DMS 273 (cell line): Measurements from ENCODE around the gene CRYBG2.
"Not testable (repeated sequence)": the region's sequence is repeated elsewhere in the genome, so short reads cannot be mapped to it uniquely, and the experiment has no call there.

ENCODE experiments used
- DNase-seq: peaks from one replicate; lab custom pipeline; 2025; ENCODE audit not compliant: unreplicated experiment; lab: John Stamatoyannopoulos, UW

Gene CRYBG2

GRCh38 chr1:26353976-26354820 is at the start of gene CRYBG2:
Gene CRYBG2 (minus strand): TSS chr1:26354130. CDS start chr1:26346657, 7,473 bp downstream.
- DNase-seq, result no peak

DNA sequence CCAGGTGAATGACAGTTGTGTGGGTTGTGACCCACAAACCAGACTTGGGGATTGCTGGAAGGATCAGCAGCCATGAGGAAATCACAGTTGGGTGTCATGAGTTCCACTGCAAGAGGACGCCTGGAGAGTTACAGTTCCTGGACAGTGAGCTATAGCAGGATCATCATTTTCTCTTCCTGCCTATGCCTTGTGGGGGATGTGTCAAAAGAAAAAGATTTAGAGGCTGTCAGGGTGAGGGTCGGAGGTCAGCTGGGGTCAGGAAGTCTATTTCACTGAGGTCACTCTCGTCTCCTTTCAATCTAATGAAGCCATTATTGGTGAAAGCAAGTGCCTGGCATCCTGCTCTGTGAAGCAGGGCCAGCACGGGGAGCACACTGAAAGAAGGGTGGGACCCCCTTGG is 49.7 kb upstream of the CRYBG2 start:
- no peak for DNase-seq

GRCh38 chr1:26401891-26402290 is 48.0 kb upstream of the CRYBG2 start:
- no peak for DNase-seq

- DNase-seq, result no peak
Measured at GRCh38 chr1:26399034-26399433, 45.1 kb upstream of the CRYBG2 start.

DNA sequence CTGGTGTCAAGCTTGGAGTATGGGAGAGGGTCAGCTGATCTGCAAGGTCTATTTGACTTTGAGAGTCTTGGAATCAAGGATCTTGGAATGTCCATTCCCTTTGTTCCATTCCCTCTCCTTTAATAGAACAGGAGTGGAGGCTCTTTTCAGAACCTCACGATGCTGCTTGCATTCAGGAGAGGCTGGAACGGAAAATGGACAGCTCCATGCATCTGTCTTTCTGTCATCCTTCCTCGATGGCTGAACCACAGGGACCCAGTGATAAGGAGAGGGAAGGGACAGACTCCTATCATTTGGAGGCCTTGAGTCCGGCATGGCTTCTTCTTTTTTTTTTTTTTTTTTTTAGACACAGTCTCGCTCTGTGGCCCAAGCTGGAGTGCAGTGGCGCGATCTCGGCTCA is 41.8 kb upstream of the CRYBG2 start:
- no peak for DNase-seq

GRCh38 chr1:26391450-26391849 is 37.5 kb upstream of the CRYBG2 start:
- peak; percentile 69 for DNase-seq

DNA sequence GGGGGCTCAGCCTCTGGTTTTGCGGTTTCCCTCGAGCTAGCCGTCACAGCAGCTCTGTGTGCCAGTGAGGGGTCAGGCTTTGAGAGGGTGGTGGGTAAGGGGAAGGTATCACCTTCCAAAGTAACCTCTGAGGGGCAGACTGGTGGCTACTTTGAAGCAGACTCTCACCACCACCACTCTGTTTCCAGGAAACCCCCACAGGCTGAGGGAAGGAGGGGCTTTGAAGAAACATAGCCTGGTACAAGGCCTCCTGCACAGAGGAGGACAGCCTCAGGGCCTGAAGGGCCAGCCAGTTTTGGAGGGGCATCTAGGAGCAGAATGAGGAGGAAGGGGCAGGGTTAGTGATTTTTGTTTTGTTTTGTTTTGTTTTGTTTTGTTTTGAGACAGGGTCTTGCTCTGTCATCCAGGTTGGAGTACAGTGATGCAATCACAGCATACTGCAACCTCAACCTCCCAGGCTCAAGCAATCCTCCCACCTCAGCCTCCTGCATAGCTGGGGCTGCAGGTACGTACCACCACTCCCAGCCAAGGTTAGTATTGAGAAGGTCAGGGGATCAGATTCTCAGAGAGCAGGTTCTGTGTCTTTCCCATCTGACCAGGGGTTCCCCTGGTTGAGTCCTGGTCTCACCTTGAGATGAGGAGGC is 35.8 kb upstream of the CRYBG2 start:
- DNase-seq, result no peak

GRCh38 chr1:26388791-26389445 is 35.0 kb upstream of the CRYBG2 start:
- no peak for DNase-seq

- no peak for DNase-seq
Measured at GRCh38 chr1:26387447-26387846, 33.5 kb upstream of the CRYBG2 start.

DNA sequence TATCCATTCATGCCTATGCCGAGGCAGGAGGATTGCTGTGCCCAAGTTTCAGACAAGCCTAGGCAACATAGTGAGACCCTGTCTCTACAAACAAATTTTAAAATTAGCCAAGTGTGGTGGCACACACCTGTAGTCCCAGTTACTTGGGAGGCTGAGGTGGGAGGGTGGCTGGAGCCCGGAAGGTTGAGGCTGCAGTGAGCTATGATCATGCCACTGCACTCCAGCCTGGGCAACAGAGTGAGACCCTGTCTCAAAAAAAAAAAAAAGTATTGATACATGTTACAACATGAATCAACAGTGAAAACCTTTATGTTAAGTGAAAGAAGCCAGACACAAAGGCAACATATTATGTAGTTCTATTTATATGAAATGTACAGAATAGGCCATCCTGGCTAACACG is 31.1 kb upstream of the CRYBG2 start:
- not testable (repeated sequence) for DNase-seq

- no peak for DNase-seq
Measured at GRCh38 chr1:26384076-26384475, 30.1 kb upstream of the CRYBG2 start.

GRCh38 chr1:26378879-26379251 is 24.9 kb upstream of the CRYBG2 start:
- DNase-seq, result no peak

DNA sequence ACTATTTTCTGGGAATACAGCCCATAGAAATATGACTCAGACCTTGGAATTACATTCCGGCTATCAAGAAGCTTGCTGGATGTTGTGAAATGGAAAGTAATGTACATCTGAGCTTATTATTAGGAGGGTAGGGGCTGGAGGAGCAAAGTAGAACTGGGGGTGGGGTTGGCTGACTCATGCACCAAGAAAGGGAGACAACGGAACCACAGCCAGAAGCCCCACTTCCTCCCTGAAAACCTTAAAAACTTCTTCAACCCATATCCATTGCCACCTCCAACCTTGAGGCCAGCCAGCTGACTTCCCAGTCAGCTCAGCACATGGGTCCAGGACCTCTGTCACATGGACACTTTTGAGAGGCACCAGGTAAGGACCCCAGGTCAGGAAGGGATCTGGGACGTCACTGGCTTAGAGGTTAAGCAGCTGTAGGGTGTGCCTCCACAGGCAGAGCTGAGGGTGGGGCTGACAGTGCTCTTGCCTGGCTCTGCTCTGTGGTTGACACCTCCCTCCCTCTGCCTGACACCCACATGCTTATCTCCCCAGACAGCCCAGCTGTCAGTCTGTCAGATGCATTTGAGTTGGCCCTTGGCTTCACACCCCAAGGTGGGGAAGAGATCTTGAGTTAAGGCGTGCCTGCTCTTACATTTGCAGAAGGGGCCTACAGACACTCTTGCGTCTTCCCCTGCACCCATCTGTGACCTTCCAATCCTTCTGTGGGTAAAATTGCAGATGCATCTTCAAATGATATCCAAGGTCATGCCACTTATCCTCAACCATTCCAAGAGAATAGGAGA is 24.4 kb upstream of the CRYBG2 start:
- DNase-seq, result no peak

DNA sequence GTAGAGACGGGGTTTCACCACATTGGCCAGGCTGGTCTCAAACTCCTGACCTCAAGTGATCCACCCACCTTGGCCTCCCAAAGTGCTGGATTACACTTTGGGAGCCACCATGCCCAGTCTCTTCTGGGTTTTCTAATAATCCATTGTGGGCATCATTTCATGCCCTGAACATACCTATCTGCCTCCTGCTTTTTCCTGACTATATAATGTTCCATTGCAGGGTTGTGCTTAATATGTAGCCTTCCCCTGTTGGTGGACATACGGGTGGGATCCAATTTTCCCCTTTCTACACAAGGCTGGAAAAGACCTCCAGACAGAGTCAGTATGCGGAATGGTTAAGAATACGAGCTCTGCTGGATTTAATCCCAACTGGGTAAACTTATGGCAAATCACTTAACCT is 22.1 kb upstream of the CRYBG2 start:
- DNase-seq, result no peak

- DNase-seq, result no peak
Measured at GRCh38 chr1:26375081-26375480, 21.2 kb upstream of the CRYBG2 start.

GRCh38 chr1:26374361-26374760 is 20.4 kb upstream of the CRYBG2 start:
- DNase-seq, result not testable (repeated sequence)

GRCh38 chr1:26373789-26374188 is 19.9 kb upstream of the CRYBG2 start:
- no peak for DNase-seq

DNA sequence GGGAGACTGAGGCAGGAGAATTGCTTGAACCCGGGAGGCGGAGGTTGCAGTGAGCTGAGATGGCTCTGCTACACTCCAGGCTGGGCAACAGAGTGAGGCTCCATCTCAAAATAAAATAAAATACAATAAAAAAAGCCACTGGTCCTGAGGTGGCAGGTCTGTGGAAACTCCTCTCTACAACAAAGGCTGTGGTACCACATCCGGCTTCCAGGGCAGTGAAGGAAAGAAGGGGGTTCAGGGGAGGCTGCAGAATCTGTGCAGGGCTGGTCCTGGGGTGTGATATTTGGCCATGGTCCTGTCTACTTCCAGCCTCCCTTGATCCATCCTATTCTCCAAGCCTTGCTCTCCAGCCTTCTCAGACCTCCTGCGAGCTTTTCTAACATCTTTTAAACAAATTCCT is 19.4 kb upstream of the CRYBG2 start:
- DNase-seq, result no peak

DNA sequence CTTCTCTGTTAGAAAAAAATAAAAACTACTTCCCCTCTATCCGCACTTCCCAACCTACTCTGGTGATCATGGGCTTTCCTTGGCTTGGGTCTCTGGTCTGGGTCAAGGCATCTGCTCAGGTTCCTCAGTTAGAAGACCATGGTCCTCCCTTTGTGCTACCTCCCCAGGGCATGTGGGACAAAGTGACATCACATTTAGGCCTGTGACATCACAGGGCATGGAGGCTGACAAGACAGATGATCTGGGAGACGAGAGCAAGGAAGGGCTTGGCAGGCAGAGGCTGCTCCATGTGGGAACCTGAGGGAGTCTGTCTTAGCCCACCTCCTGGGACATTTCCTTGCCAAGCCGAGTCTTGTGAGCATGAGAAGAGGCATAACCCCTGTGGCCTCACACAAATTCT is 18.7 kb upstream of the CRYBG2 start, which contains the start of gene ZNF683:
Gene ZNF683, minus strand, starts transcription at position 140 of the 400 bp plus-strand sequence. CDS start 4,179 bp downstream, outside the sequence.
- not testable (repeated sequence) for DNase-seq

DNA sequence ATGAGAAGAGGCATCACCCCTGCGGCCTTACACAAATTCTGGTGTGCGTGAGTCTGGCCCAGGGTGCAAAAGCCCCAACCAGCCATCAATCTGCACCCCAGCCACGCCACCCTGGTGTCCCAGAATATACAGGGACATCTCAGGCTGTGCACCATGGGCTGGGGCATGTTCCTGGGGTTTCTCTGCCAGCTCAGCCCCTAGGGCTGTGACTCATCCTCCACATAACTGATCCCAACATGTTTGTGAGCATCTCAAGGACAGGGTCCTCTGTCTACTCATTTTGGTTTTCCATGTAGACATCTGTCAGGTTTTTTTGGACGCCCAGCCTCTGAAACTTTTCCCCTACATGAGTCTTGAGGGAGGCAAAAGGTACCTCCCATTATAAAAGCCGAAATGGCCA is 18.1 kb upstream of the CRYBG2 start:
- DNase-seq, result no peak
